ENCODE data around the gene CERK.

The CERK gene

GRCh38 chr22:46699091-46699490, 39.0 kb downstream of the CERK start:
- no peak for DNase-seq (ENCODE audit: low spot score)

DNA sequence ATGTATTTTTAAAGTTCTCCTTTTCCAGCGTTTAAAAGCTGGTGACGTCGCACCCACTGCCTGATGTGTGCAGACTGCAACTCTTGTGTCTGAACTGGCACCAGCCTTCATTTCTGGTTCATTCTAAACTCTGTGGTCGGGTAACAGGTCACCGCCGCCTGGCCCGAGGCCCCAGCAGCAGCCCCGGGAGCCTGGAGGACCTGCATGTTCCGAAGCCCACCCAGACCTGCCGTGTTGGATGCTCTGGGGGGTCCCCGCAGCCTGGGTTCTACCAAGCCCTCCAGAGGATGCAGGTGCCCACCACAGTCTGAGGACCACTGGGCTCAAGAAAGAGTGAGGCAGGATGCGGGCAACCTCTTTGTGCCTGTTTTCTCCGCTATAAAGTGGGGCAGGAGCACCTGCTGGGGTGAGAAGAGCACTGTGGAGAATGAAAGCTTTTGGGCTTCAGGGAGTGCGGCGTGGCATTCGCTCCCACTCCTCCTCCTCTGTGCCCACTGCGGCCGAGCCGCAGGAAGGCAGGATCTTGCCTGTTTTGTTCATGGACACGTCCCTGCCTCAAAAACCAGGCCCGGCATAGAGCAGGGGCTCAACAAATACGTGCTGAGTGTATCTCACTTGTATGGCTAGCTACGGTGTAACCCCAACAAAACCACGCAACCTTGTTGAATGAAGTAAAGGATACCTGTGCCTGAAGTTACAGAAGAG, 40.1 kb downstream of the CERK start:
- no peak for DNase-seq (ENCODE audit: low spot score)

DNA sequence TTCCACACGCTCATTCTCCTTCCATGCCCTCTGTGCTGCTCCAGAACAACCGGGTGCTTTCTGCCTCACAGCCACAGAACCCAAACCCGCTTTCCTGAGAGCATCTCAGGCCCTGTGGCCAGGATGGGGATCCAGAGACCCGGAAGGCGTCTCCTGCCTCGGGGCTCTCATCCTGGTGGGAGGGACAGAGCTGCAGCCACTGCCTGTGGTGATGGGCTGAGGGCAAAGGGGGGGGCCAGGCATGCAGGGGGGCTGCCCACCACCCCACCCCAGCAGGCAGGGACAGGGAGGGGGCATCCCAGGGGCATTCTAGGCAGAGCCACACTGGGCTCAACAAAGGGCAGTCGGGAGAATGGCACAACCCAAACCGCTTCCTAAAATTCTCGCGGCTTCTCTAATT, 41.4 kb downstream of the CERK start:
- no peak for DNase-seq (ENCODE audit: low spot score)

DNA sequence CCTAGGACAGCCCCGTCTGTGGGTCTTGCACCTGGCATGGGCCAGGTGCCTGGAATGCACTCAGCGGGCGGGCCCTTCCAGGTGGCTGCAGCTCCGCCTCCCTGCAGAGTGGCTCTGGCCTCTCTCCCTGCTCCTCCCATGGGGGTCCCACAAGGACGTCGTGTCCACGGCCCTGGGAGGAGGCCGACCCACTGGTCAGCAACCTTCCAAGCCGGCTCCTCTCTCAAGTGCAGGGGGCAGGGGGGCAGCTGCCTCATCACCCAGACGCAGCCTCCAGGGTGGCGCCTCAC, 41.9 kb downstream of the CERK start:
- no peak for DNase-seq (ENCODE audit: low spot score)

DNA sequence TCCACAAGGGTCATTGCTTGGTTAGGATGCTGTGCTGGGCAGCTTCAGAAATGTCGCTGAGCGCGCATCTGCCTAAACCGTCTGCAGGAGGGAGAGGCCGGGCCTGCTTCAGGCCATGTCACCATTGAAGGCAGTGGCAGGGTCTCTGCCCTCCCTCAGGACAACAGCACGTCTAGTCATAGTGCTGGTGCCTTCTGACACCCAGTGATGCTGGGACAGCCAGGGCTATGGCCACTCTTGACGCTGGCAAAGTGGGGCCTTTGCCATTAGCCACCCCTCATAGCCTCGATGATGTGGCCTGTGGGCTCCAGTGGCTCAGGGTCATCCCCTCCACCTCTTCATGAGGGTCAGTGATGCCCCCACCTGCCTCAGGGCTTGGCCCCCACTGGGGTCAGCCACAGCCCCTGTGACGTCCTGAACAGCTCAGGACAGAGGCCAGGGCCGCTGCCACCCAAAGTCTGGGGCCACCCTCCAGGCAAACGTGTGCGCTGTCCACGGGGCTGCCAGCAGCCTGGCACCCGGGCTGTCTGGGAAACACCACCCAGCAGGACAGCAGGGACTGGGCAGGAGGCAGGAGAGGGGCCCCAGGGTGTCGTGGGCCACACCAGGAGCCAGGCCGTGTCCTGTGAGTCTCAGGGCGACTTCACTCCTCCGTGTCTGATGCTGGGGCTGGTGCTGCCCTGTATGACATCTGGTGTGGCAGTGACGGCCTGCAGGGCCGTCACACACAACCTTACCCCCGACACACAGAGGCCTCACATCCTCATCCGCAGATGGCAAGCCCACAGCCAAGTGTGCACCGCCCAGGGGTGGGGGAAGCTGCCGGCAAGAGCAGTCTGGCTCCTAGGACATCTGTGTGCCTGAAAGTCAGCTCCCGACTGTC, 42.5 kb downstream of the CERK start:
- DNase-seq (ENCODE audit: low spot score): no peak

DNA sequence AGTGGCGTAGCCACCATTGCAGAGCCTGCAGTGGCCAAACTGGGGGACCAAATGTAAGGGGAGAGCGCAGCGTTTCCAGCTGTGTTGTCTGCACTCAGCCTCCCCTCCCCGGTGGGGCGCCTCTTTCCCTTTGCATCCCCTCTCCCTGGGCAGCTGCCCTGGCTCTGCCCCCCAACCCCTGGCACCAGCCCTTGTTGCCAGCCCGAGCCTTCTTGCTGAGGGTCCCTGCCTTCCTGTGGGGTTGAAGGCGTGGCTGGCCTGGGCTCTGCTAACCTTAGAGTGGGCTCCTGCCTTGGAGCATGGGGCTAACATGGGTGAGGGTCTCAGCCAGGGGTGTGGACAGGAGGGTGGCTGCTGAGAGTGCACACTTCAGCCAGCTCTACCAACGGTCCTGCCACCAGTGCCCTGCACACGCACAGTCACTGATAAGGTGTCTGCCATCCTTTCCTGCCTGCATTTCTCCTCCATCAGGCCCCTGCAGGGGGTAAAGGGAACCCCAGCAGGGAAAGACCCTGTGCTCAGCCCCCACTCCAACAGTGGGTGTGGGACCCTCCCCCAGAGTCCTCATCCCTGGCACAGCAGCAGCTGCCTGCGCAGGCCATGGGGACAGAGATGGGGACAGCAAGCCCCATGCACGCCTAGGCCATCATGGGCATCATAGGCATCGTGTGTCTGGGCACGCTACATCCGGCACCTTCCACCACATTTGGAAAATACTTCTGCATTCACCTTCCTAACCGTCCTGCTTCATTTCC, 43.5 kb downstream of the CERK start:
- DNase-seq (ENCODE audit: low spot score): no peak

GRCh38 chr22:46693634-46694415, 44.2 kb downstream of the CERK start:
- DNase-seq (ENCODE audit: low spot score): no peak

DNA sequence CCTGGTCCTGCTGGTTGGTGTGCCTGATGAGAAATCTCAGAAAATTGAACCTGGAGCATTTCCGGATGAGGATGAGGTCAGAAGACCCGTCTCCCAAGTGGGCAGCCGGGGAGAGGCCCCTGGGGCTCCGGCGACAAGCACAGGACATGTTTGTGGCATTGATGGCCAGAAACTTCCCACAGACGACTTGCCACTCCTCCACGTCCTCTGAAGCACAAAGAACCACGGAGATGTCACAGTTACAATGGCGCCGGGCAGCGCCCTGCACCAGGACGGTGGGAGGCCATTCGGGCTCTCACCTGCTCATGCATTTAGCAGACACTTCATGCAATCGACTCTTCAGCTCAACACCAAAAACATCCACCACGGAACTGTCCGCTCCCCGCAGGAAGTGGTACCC, 46.5 kb downstream of the CERK start:
- DNase-seq (ENCODE audit: low spot score): no peak

- DNase-seq (ENCODE audit: low spot score): no peak
Measured at GRCh38 chr22:46690146-46690545, 47.9 kb downstream of the CERK start.

DNA sequence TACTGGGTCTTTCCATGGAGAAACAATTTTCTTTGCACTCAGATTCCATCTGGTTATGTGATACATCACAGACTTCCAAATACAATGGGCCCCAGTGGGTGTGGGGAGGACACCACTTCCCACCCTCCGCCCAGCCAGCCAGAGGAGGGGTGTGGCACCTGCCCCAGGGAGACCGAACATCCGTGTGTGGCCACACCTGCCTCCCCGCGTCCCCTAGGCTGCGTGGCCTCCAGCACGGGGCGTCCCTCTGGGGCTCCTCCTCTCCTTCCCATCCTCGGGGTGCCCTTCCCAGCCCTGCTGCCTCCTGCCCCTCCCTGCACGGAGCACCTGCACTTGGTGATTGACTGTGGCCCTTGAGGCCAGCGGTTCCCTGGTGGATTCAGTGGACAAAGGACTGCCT, 49.1 kb downstream of the CERK start:
- DNase-seq (ENCODE audit: low spot score): no peak

- no peak for DNase-seq (ENCODE audit: low spot score)
Measured at GRCh38 chr22:46687460-46687859, 50.6 kb downstream of the CERK start.

DNA sequence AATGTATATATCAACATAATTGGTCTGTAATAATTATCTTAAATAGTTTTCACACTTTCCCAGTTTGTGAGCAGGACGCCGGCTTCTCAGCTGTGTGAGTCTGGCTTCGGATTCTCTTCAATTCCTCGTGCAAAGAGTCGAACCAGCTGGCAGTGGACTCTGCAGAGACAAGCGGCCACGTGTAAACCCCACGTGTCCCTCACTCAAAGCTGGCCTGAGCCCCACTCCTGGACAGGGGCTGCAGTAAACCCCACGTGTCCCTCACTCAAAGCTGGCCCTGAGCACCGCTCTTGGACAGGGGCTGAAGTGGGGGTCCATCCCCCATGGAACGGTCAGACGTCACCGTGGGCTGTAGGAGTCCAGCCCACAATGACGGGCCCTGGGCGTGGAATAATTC, 51.0 kb downstream of the CERK start:
- DNase-seq (ENCODE audit: low spot score): no peak

DNA sequence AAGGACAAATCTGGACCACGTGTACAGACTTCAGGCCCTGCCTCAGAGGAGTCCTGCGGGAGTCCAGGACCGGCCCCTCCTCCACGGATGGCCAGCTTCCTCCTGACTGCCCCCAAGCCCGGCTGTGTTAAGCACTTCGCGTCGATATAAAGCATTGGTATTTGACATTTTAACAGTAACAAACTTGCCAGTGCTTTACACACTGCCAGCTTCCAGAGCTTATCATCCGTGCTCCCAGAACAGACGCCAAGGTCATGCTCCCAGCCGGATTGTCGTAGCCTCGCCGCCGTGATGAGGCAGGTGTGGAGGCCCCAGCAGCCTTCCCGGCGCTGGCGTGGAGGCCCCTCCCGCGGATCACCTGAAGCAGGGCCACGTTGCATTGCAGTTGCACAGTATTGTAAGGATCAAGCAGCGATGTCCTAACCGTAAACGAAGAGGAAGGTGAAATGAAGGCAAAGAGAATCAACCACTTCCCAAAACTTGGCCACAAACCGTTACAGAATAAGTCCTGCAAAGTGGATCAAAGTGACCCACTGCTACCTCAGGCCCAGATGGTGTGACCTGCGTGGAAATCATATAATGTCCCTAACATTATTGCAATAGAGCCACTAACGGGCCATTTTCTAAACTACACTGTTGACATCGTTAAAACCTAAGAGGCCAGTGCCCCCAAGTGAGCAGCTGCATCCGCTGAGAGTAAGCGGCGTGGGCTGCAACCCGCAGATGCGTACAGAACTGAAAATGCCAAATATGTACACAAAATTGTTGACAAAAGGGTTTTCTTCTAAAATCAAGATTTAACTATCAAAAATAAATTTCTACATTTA, 51.6 kb downstream of the CERK start:
- no peak for DNase-seq (ENCODE audit: low spot score)

- no peak for DNase-seq (ENCODE audit: low spot score)
Measured at GRCh38 chr22:46684706-46685105, 53.3 kb downstream of the CERK start.

GRCh38 chr22:46682011-46682731, 55.9 kb downstream of the CERK start:
- DNase-seq (ENCODE audit: low spot score): no peak

DNA sequence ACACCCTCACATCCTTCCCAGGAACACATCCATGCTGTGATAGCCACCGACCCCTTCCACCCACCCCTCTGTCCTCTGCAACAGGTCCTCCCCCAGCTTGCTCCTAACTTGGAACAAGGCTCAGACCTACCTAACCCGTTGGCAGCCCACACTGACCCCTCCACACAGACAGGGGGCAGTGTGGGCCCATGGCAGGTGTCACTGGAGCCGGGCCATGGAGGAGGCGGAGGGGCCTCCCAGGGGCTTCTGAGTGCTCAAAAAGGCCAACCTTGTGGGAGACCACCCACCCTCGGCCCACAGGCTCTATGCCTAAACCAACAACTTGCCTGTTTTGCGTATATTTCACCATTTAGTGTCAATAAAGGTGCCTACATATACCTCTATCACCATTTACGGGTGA, 57.0 kb downstream of the CERK start:
- no peak for DNase-seq (ENCODE audit: low spot score)

DNA sequence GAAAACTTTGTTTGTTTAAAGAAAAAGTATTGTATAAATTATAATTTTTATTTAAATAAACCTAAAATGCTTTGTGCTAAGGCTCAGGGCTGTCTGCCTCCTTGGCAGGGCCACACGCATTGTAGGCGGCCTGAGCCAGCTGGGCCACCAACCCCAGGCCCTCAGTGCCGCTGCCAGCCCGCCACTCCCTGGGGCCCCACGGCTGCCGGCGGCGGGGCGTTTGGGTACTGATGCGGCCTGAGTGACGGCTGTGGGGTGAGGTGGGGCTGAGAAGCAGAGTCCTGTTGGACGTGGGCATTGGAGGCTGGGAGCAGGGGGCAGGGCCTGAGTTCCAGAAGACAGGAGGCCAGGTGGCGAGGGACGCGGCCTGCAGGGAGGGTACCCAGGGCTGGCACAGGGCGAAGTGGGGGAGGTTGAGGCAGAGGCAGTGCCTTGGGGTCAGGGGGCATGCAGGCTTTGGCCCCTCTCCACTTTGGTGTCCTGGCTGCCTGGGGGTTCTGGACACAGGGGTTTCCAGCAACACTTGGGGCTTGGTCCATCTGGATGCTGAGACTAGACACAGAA, 58.3 kb downstream of the CERK start:
- DNase-seq (ENCODE audit: low spot score): no peak

GRCh38 chr22:46678785-46679700, 59.0 kb downstream of the CERK start:
- DNase-seq (ENCODE audit: low spot score): no peak

- DNase-seq (ENCODE audit: low spot score): no peak
Measured at GRCh38 chr22:46678003-46678657, 59.9 kb downstream of the CERK start.
